Kidney (tissue), 22 donors: ENCODE data around the gene NCOA3. TPM values are rescaled to one million over a fixed set of nuclear protein-coding genes. Genes with fewer than 3 reads are reported as not detected.

Experiments
- DNase-seq, 5 donors: peaks; one replicate each; pipeline ENCODE4 v3.0.0-alpha.2; 2013 to 2020
- FAIRE-seq: peaks from 2 replicates; lab custom pipeline; 2012; peaks lifted over from hg19 to GRCh38; lab: Jason Lieb, UNC
- H3K27ac ChIP-seq, 2 donors: one replicate each; pipeline ENCODE4 v1.7.0; 2013; ENCODE audit warnings: low read depth in 2 of 2, low read length in 2 of 2, inconsistent platforms in 1 of 2
- H3K27me3 ChIP-seq: one replicate; pipeline ENCODE4 v1.7.1; 2013; ENCODE audit warnings: low read length, inconsistent platforms; ENCODE audit not compliant: control insufficient read depth, insufficient read depth
- H3K36me3 ChIP-seq, 3 donors: one replicate each; pipeline versions ENCODE4 v1.7.0 to v1.7.1; 2013; ENCODE audit warnings: low read length in 3 of 3, control low read depth in 1 of 3, inconsistent platforms in 1 of 3; ENCODE audit not compliant: insufficient read depth in 3 of 3, control insufficient read depth in 2 of 3
- H3K4me1 ChIP-seq, 3 donors: one replicate each; pipeline versions ENCODE4 v1.7.0 to v1.7.1; 2013; ENCODE audit warnings: low read length in 3 of 3, inconsistent platforms in 1 of 3, low read depth in 1 of 3; ENCODE audit not compliant: control insufficient read depth in 2 of 3, insufficient read depth in 2 of 3
- H3K4me3 ChIP-seq, 3 donors: one replicate each; pipeline versions ENCODE4 v1.7.0 to v1.8.1; 2013; ENCODE audit warnings: low read length in 3 of 3, control low read depth in 1 of 3, inconsistent platforms in 1 of 3
- H3K9ac ChIP-seq, 3 donors: one replicate each; pipeline versions ENCODE4 v1.7.0 to v1.7.1; 2013; ENCODE audit warnings: low read length in 3 of 3, control low read depth in 1 of 3, inconsistent platforms in 1 of 3
- H3K9me3 ChIP-seq, 3 donors: one replicate each; pipeline versions ENCODE4 v1.7.0 to v1.7.1; 2013; ENCODE audit warnings: low read length in 3 of 3, control low read depth in 1 of 3, inconsistent platforms in 1 of 3; ENCODE audit not compliant: control insufficient read depth in 2 of 3, insufficient read depth in 1 of 3
- CTCF ChIP-seq: IDR thresholded peaks from 3 replicates; pipeline ENCODE4 v1.5.1; 2012; ENCODE audit warnings: mild to moderate bottlenecking, moderate library complexity, borderline replicate concordance; ENCODE audit not compliant: insufficient read depth; ENCODE audit errors: extremely low read depth
- intact Hi-C: fragments of 100-400 bp; cut with DNase I; formaldehyde crosslinking; loops from one replicate; pipeline ENCODE4 v1.11.1; 2022
- long read RNA-seq, 10 donors: library from polyadenylated mRNA in 1 of 10; unstranded in 1 of 10; transcript quantifications; one replicate each; pipeline ENCODE4 v2.0.0 and lab custom pipeline, GENCODE V29; 2021 to 2026
- polyA plus RNA-seq: library from polyadenylated mRNA; stranded (reverse); fragments of 350-450 nt; fragmentation: Illumina TruSeq; extraction: RNeasy Lipid Tissue Mini Kit (QIAGEN cat#74804); gene quantifications from one replicate; pipeline ENCODE4 v1.2.3, GENCODE V29; 2014; ENCODE audit warnings: low read depth, low replicate concordance; ENCODE audit not compliant: insufficient read depth
- total RNA-seq: library from RNA; stranded (reverse); fragmentation: NEBNext Ultra II Directional; extraction: Animal tissue kit (Norgen Biotek cat#: 25700); gene quantifications from one replicate; pipeline ENCODE4 v1.2.1, GENCODE V29; 2021
- donor health status: control.
- donor health status: control.
- donor health status: control.
- donor health status: control.
- donor health status: control.
- donor health status: DM: yes; HTN: yes; CAD: no.
- donor health status: Normal renal cell carcinoma (clear cell type).

Gene NCOA3
- total RNA-seq = 38.8 TPM
- polyA plus RNA-seq = 4.9 TPM
- long read RNA-seq, donor 1 = 0 reads
- long read RNA-seq, donor 2, partial matches to known transcripts = 23 of 28 reads
- long read RNA-seq, donor 2, other reads (novel, unspliced or antisense) = 5 of 28 reads
- long read RNA-seq, donor 3, partial matches to known transcripts = 23 of 23 reads
- long read RNA-seq, donor 3, other reads (novel, unspliced or antisense) = 0 of 23 reads
- long read RNA-seq, donor 4 = 0 reads
- long read RNA-seq, donor 5 = 0 reads
- long read RNA-seq, donor 6 = 0 reads
- long read RNA-seq, donor 7, partial matches to known transcripts = 1 of 5 reads
- long read RNA-seq, donor 7, other reads (novel, unspliced or antisense) = 4 of 5 reads
- long read RNA-seq, donor 8 = 0 reads
- long read RNA-seq, donor 9 = 0 reads
- long read RNA-seq, donor 10, partial matches to known transcripts = 16 of 16 reads
- long read RNA-seq, donor 10, other reads (novel, unspliced or antisense) = 0 of 16 reads

GRCh38 chr20:47501482-47502270 is at the start of gene NCOA3:
Gene NCOA3, plus strand, starts transcription at chr20:47501887. Its CDS starts 120,361 bp downstream, at chr20:47622248.
- intact Hi-C loops = no loop called here
- H3K4me1 ChIP-seq = peaks cover 0 to 16% (median 5%) of the 10 kb centered on the region in 3 donors

DNA sequence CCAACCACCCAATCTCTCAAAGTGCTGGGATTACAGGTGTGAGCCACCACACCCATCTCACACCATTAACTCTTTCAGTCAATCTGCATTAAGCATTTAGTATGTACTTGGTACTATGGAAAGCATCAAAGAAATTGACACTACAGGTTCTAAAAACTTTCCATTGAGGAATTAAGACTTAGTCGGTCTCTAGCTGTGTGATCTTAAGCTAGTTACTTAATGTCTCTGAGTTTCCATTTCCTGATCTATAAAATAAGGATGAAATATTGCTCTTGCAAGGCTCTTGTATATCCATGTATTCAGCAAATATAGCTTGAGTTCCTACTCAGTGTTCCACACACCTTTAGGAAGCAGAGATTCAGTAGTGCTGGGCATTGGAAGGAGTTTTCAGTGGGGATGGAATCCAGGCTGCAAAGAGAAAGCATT is 48.9 kb upstream of the NCOA3 start:
- DNase-seq = no peak
- Histone ChIP-seq H3K4me1 (no peaks in the 10 kb centered on the region), H3K27ac (no peak overlapping the region), H3K36me3 (no peaks in the 10 kb centered on the region), H3K9ac (no peak overlapping the region), H3K27me3 (no peaks in the 10 kb centered on the region), H3K9me3 (no peaks in the 10 kb centered on the region), H3K4me3 (no peak overlapping the region)
- intact Hi-C loops = no loop called here
- FAIRE-seq = no peak
- no peak for TF ChIP-seq CTCF

More at GRCh38 chr20:47501482-47502270, at the start of gene NCOA3:
- Histone ChIP-seq H3K4me3 (peak within 1 kb of the TSS; percentile 78 to 95 (median 86)), H3K9ac (peak within 1 kb of the TSS; percentile 79 to 91 (median 90)), H3K27me3 (no peaks in the 10 kb centered on the region), H3K36me3 (no peaks in the 10 kb centered on the region), H3K27ac (peak within 1 kb of the TSS; percentile 91 to 92), H3K9me3 (no peaks in the 10 kb centered on the region)
- FAIRE-seq (no peak), DNase-seq (peak; percentile 97 to 99 (median 98))
- peak; percentile 48 for TF ChIP-seq CTCF

DNA sequence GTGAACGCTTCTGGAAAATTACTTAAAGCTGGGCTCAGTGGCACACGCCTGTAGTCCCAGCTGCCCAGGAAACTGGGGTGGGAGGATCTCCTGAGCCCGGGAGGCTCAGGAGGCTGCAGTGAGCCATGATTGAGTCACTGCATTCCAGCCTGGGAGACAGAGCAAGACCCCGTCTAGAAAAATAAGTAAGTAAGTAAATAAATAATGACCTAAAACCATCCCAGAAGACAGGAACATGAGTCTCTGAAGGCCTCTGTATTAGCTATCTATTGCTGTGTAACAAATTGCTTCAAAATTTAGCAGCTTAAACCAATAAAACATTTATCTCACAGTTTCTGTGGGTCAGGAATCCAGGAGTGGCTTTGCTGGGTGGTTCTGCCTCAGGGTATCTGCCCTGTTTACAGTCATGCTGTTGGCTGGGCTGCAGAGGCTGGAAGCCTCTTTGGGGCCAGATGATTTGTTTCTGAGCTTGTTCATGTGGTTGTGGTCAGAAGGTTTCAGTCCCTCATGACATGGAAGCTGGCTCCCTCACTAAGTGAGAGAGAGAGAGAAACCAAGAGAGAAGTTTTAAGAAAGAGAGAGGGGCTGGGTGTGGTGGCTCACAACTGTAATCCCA is 48.4 kb upstream of the NCOA3 start:
- Histone ChIP-seq H3K4me1 (no peaks in the 10 kb centered on the region), H3K9me3 (no peaks in the 10 kb centered on the region), H3K9ac (no peak overlapping the region), H3K36me3 (no peaks in the 10 kb centered on the region), H3K4me3 (no peak overlapping the region), H3K27ac (no peak overlapping the region), H3K27me3 (no peaks in the 10 kb centered on the region)
- intact Hi-C loops = no loop called here
- DNase-seq (peak in 1 of 5 donors; percentile 6), FAIRE-seq (no peak)
- no peak for TF ChIP-seq CTCF
